HG02970 (cell line): ENCODE measurements around the gene HSD3B2.

ENCODE experiments used
- ATAC-seq: cut with Tn5 transposase; IDR thresholded peaks from one replicate; pipeline ENCODE4 v1.9.1; 2021; ENCODE audit warnings: mild to moderate bottlenecking, moderate library complexity, moderate number of reproducible peaks; ENCODE audit not compliant: unreplicated experiment, low FRiP score

HSD3B2 gene

DNA sequence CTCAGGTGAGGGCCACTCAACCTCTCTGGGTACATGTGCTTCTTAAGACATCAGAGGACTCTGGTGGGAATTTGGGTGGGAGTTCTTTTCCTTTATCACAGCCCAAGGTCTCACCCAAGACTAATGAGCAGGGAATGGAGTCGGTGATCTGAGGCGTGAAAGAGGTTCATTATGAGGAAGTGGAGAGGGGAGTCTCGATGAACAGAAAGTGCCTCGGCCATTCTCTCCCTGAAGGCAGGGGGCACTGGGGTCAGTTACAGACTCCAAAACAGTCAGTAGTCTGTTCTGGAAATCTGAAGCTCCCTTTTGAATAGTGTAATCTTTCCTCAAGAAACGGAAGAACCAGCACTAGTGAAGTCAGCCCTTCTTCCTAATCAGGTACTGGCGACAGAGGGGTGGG, 36.2 kb downstream of the HSD3B2 start:
- no peak for ATAC-seq

GRCh38 chr1:119452091-119452490, 37.1 kb downstream of the HSD3B2 start:
- no peak for ATAC-seq

DNA sequence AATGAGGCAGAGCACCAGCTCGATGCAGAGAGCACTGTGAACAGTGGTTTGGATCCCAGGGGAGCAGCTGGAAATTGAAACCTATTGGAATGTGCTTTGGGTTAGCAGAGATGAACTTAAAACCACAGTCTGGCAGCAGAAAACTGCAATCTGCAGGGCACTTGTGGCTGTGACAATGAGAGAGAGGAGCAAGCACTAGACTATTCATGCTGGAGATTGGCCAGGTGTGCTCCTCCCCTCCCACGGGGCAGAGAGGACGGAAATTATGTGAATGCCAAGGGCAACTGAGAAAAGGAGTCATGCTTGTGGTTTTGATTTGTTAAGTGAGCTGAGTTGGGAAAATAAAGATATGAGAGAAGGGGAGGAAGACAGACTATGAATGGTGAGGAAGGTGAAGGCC, 38.1 kb downstream of the HSD3B2 start:
- no peak for ATAC-seq

DNA sequence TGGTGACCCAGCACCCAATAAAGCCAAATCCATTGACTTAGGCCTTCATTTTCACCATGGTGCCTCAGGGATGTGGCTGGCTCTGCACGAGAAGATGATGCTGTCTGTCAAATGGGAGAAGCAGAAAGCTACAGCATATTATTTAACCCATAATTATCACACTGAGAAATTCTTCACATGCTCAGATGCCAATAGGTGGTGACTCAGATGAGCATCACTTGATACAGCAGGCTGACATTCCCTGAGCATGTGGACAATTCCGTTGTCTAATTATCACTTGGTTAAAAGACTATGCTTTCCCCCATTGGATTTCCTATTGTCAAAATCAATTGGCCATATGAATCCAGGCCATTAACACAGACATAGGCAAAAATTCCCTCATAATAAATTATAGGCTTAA, 48.0 kb downstream of the HSD3B2 start:
- ATAC-seq: no peak

DNA sequence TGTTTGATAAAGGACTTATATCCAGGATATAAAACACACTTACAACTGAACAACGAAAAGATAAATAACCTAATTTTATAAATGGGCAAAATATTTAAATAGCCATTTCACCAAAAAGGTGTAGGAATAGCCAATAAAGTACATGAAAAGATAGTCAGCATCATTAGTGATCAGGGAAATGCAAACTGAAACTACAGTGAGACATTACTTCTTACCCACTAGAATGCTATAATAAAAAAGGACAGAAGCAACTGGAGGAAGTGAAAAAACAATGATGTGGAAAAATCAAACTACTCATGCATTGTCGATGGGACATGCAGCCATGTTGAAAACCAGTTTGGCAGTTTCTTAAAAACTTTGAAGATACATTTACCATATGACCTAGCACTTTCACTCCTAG, 48.6 kb downstream of the HSD3B2 start:
- ATAC-seq: no peak

DNA sequence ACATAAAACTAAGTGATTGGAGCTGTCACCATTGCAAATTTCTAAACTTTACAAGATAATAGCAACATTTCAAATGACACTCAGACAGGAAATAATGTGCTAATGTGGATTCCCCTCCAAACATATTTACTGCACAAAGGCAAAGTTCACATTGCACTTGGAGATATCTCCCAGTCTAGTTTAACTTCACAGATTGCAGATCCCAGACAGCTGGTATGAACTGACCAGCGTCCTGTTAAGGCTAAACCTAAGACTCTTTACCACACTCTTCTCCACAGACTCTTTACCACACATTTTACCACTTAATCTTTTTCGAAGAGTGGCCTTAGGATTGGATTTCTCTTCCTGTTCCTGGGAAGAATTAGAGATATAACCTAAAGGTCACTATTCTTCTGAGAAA, 51.5 kb downstream of the HSD3B2 start:
- no peak for ATAC-seq

GRCh38 chr1:119467219-119467618, 52.3 kb downstream of the HSD3B2 start:
- no peak for ATAC-seq

GRCh38 chr1:119467857-119468668, 53.1 kb downstream of the HSD3B2 start:
- no peak for ATAC-seq

- ATAC-seq: no peak
Observed at GRCh38 chr1:119469741-119470140, 54.8 kb downstream of the HSD3B2 start.

DNA sequence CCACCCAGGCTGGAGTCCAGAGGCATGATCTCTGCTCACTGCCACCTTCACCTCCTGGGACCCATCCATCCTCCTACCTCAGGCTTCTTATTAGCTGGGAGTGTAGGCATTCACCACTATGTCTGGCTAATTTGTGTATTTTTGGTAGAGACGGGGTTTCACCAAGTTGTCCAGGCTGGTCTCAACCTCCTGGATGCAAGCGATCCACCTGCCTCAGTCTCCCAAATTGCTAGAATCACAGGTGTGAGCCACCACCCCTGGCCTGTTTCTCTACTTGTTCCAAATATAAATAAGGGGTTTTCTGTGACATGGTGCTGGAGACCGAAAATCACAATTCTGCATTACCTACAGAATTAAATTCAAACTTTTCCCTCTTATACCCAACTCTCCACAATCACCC, 55.4 kb downstream of the HSD3B2 start:
- no peak for ATAC-seq

- no peak for ATAC-seq
Observed at GRCh38 chr1:119470958-119471357, 56.0 kb downstream of the HSD3B2 start.

GRCh38 chr1:119471566-119471965, 56.6 kb downstream of the HSD3B2 start:
- ATAC-seq: no peak

DNA sequence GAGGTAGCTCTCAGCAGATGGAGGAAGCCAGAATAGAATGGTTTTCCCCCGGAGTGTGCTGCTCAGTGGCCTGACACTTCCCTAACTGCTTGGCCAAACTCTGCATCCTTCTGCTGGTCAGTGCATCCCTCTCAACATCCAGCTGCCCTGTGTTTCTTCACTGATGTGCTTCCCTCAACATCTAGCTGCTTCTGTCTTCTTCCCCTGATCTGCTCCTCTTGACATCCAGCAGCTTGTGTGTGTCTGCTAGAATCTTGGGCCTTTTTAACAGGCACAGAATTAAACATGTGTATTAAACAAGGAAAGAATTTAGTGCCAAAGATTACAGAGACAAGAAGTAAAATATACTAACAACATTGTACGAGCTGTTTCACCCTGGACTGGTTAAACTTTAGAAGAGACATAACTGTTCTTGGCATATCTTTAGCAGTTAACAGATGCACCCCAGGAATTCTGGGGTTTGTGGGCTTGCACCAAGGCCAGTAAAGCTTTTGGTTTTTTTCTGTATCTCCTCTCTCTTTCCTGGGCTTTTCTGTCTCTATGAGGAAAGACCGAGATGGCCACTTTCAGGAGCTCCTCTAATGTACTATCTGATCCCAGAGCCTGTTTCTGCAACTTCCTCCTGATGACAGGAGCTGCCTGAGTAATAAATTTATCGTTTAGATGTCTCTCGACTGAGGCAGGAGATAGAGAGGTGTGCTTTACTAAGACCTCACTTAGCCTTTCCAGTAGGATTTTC, 57.3 kb downstream of the HSD3B2 start:
- ATAC-seq: no peak
